Panc1 (cell line): ENCODE measurements around the gene ERCC5.

Experiments
- POLR2AphosphoS5 ChIP-seq: IDR thresholded peaks from 2 replicates; pipeline ENCODE4 v1.6.1; 2012; ENCODE audit warnings: mild to moderate bottlenecking, low read depth, low read length, moderate library complexity
- TF ChIP-seq, protein P1 (sequence below), 2 experiments: IDR thresholded peaks; 2 replicates each; pipeline ENCODE4 v1.6.1; 2011 to 2012; ENCODE audit warnings: low read depth in 2 of 2, control low read depth in 1 of 2, low read length in 1 of 2, mild to moderate bottlenecking in 1 of 2, moderate library complexity in 1 of 2; ENCODE audit not compliant: insufficient read depth in 1 of 2

DNA sequence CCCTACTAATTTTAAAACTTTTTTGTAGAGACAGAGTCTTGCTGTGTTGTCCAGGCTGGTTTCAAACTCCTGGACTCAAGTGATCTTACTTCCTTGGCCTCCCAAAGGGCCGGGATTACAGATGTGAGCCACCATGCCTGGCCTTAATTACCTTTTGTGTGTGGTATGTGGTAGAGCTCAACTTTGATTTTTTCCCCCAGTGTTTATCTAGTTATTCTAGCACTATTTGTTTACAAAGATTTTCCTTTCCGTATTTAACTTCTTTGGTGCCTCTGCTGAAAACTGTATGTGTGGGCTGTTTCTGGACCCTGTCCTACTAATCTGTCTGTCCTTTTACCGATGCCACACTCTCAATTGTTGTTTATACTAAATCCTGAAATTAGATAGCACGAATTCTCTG is 9.4 kb upstream of the ERCC5 start:
- TF ChIP-seq, protein P1, sequence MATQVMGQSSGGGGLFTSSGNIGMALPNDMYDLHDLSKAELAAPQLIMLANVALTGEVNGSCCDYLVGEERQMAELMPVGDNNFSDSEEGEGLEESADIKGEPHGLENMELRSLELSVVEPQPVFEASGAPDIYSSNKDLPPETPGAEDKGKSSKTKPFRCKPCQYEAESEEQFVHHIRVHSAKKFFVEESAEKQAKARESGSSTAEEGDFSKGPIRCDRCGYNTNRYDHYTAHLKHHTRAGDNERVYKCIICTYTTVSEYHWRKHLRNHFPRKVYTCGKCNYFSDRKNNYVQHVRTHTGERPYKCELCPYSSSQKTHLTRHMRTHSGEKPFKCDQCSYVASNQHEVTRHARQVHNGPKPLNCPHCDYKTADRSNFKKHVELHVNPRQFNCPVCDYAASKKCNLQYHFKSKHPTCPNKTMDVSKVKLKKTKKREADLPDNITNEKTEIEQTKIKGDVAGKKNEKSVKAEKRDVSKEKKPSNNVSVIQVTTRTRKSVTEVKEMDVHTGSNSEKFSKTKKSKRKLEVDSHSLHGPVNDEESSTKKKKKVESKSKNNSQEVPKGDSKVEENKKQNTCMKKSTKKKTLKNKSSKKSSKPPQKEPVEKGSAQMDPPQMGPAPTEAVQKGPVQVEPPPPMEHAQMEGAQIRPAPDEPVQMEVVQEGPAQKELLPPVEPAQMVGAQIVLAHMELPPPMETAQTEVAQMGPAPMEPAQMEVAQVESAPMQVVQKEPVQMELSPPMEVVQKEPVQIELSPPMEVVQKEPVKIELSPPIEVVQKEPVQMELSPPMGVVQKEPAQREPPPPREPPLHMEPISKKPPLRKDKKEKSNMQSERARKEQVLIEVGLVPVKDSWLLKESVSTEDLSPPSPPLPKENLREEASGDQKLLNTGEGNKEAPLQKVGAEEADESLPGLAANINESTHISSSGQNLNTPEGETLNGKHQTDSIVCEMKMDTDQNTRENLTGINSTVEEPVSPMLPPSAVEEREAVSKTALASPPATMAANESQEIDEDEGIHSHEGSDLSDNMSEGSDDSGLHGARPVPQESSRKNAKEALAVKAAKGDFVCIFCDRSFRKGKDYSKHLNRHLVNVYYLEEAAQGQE (IDR thresholded peaks at IDR 0.05; ENCODE audit: insufficient read depth in 1 of 2, low read depth in 2 of 2, low read length in 1 of 2) = no peak
- no peak for TF ChIP-seq POLR2AphosphoS5
